T-helper 9 cell (primary cell): ENCODE data around the gene SLC25A20.
"Not testable (repeated sequence)": the region's sequence is repeated elsewhere in the genome, so short reads cannot be mapped to it uniquely, and the experiment has no call there.

Source experiments
- DNase-seq: peaks from one replicate; pipeline ENCODE4 v3.0.0-alpha.2; 2020

SLC25A20 gene

GRCh38 chr3:48845170-48845569 is 53.5 kb downstream of the SLC25A20 start:
- DNase-seq: no peak

GRCh38 chr3:48837163-48837562 is 61.5 kb downstream of the SLC25A20 start:
- no peak for DNase-seq

- no peak for DNase-seq
Observed at GRCh38 chr3:48835650-48836366, 62.9 kb downstream of the SLC25A20 start.

- DNase-seq: no peak
Observed at GRCh38 chr3:48832684-48833083, 66.0 kb downstream of the SLC25A20 start.

GRCh38 chr3:48830715-48831114 is 68.0 kb downstream of the SLC25A20 start:
- DNase-seq: no peak

- DNase-seq: not testable (repeated sequence)
Observed at GRCh38 chr3:48829525-48829924, 69.2 kb downstream of the SLC25A20 start.

GRCh38 chr3:48827874-48828273 is 70.8 kb downstream of the SLC25A20 start:
- DNase-seq: not testable (repeated sequence)

GRCh38 chr3:48826451-48826850 is 72.2 kb downstream of the SLC25A20 start:
- no peak for DNase-seq

GRCh38 chr3:48820612-48821324 is 77.9 kb downstream of the SLC25A20 start:
- DNase-seq: no peak

- DNase-seq: no peak
Observed at GRCh38 chr3:48819234-48820221, 79.2 kb downstream of the SLC25A20 start.

- DNase-seq: no peak
Observed at GRCh38 chr3:48811524-48811923, 87.2 kb downstream of the SLC25A20 start.
